NCI-H526 (cell line): ENCODE measurements around the gene LAMB1.

ENCODE experiments used
- DNase-seq, 2 experiments: peaks; one replicate each; lab custom pipeline; 2025; lab: John Stamatoyannopoulos, UW

LAMB1 gene

GRCh38 chr7:107998660-107999480 lies 4.1 kb downstream of the LAMB1 start:
- DNase-seq: no peak

GRCh38 chr7:107998150-107998549 lies 4.8 kb downstream of the LAMB1 start:
- no peak for DNase-seq

- no peak for DNase-seq
Measured at GRCh38 chr7:107996072-107996882, 6.7 kb downstream of the LAMB1 start.

GRCh38 chr7:107995184-107996071 lies 7.5 kb downstream of the LAMB1 start:
- no peak for DNase-seq

- no peak for DNase-seq
Measured at GRCh38 chr7:107994421-107995030, 8.4 kb downstream of the LAMB1 start.

GRCh38 chr7:107993891-107994291 lies 9.1 kb downstream of the LAMB1 start:
- DNase-seq: no peak

- no peak for DNase-seq
Measured at GRCh38 chr7:107989618-107990373, 13.2 kb downstream of the LAMB1 start.

- DNase-seq: no peak
Measured at GRCh38 chr7:107982918-107983389, 20.0 kb downstream of the LAMB1 start.

GRCh38 chr7:107982042-107982840 lies 20.7 kb downstream of the LAMB1 start:
- DNase-seq: no peak

GRCh38 chr7:107981466-107981865 lies 21.5 kb downstream of the LAMB1 start:
- DNase-seq: no peak

- no peak for DNase-seq
Measured at GRCh38 chr7:107980671-107981190, 22.2 kb downstream of the LAMB1 start.

- DNase-seq: no peak
Measured at GRCh38 chr7:107980171-107980570, 22.8 kb downstream of the LAMB1 start.

GRCh38 chr7:107978815-107979408 lies 24.0 kb downstream of the LAMB1 start:
- no peak for DNase-seq

- no peak for DNase-seq
Measured at GRCh38 chr7:107977048-107977447, 25.9 kb downstream of the LAMB1 start.

- no peak for DNase-seq
Measured at GRCh38 chr7:107976620-107977019, 26.3 kb downstream of the LAMB1 start.

- DNase-seq: no peak
Measured at GRCh38 chr7:107975394-107976013, 27.5 kb downstream of the LAMB1 start.

GRCh38 chr7:107973861-107974260 lies 29.1 kb downstream of the LAMB1 start:
- no peak for DNase-seq

GRCh38 chr7:107972941-107973376 lies 30.0 kb downstream of the LAMB1 start:
- no peak for DNase-seq

GRCh38 chr7:107972075-107972482 lies 30.9 kb downstream of the LAMB1 start:
- no peak for DNase-seq
